Measurements from ENCODE around the gene ARHGAP28.

DNA sequence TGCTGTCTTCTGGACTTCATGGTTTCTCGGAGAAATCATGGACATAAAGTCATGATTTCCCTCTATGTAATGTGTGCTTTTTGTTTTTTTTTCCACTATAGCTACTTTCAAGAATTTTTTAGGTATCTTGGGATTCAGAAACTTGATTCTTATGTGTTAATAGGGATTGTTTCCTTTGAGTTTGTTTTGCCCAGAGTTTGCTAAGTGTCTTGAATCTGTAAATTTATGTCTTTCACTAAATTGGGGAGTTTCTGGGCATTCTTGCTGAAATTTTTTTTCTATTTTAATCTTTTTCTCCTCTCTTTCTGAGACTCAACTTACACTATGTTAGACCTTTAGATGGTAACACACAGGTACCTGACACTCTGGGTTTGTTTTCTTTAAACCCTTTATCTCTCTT lies 205.3 kb downstream of the ARHGAP28 start:
- TF ChIP-seq TCF7L2 (IDR thresholded peaks at IDR 0.05; ENCODE audit: low read depth, low read length) = no peak
- TF ChIP-seq, protein P1, sequence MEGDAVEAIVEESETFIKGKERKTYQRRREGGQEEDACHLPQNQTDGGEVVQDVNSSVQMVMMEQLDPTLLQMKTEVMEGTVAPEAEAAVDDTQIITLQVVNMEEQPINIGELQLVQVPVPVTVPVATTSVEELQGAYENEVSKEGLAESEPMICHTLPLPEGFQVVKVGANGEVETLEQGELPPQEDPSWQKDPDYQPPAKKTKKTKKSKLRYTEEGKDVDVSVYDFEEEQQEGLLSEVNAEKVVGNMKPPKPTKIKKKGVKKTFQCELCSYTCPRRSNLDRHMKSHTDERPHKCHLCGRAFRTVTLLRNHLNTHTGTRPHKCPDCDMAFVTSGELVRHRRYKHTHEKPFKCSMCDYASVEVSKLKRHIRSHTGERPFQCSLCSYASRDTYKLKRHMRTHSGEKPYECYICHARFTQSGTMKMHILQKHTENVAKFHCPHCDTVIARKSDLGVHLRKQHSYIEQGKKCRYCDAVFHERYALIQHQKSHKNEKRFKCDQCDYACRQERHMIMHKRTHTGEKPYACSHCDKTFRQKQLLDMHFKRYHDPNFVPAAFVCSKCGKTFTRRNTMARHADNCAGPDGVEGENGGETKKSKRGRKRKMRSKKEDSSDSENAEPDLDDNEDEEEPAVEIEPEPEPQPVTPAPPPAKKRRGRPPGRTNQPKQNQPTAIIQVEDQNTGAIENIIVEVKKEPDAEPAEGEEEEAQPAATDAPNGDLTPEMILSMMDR (IDR thresholded peaks at IDR 0.05) = no peak
- TF ChIP-seq POLR2AphosphoS5 (IDR thresholded peaks at IDR 0.05; ENCODE audit: low read depth, low read length) = no peak
- no peak for TF ChIP-seq SIN3A (IDR thresholded peaks at IDR 0.05; ENCODE audit: borderline replicate concordance, insufficient read depth, low read depth, low read length)
- TF ChIP-seq REST (IDR thresholded peaks at IDR 0.05; ENCODE audit: insufficient read depth in 1 of 2, low read depth in 2 of 2, low read length in 1 of 2) = no peak
